HG03558 (cell line): ENCODE measurements around the gene SH3PXD2B.
"Not testable (repeated sequence)": the region's sequence is repeated elsewhere in the genome, so short reads cannot be mapped to it uniquely, and the experiment has no call there.

ENCODE experiments used
- ATAC-seq: cut with Tn5 transposase; IDR thresholded peaks from one replicate; pipeline ENCODE4 v1.9.1; 2021; ENCODE audit warnings: moderate number of reproducible peaks; ENCODE audit not compliant: unreplicated experiment; ENCODE audit errors: extremely low read depth

Gene SH3PXD2B

DNA sequence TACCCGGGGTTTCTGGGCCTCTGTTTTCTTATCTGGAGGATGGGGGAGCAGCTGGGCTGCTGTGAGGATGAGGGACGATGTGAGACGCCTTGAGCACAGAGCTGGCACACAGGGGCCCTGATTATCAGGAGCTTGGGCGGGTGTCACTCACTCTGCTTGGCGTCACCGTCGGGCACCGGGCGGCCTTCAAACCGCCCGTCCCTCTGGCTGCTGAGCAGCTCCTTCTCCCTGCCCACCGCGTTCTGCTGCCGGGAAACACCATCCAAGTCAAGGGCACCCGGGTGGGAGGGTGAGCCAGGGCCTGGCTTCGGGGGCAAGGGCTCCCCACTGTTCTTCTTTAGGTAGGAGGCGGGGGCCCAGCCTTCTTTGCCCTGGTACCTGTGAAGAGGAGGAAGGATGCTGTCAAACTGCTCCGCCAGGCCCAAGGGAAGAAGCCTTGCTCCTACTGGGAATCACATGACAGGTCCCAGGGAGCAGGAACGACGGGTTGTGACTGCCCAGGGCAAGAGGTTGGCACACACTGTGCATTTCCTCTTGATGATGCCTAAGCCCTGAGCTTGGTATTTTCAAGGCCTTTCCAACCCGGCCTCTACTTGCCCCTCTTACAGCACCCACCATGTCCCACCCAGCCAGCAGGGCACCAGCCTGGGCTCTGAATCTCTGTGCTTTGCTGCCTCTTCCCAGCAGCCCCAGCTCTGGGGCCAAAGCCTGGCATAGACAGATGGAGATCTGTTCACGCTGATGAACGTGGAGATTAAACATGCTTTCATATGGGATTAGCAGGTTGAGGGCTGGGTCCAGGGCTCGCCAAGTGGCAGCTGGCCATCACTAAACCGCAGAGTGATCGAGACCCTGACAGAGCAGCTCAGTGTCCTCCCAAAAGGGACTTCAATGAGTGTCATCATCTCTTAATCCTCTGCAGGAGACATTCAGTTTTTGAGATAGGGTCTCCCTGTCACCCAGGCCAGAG is 103.8 kb downstream of the SH3PXD2B start:
- no peak for ATAC-seq

GRCh38 chr5:172348733-172349132 is 105.6 kb downstream of the SH3PXD2B start:
- ATAC-seq = not testable (repeated sequence)

GRCh38 chr5:172348084-172348483 is 106.2 kb downstream of the SH3PXD2B start:
- ATAC-seq = no peak

DNA sequence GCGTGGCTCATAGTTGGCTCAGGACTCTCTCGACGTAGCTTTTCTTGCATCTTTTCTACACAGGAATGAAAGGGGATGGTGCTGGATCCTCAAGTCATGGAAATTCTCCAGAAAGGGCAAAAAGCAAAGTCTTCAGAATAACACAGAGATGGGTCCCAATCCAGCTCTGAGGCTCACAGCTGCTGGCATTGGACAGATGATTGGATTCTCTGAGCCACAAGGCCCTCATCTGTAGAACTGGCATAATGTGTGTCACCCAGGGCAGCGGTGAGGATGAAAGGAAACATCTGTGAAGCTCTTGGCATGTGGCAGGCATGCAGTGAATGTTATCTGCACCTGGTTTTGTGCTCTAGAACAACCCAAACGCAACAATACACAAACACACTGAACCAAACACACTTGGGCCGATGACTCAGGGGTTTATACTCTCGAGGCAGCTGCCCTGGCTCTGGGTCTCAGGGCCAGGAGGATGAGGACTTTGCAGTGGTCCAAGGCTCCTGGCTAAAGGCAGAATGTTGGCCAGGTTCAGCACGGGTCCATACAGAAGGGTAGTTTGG is 106.8 kb downstream of the SH3PXD2B start:
- ATAC-seq = no peak

- ATAC-seq = no peak
Measured at GRCh38 chr5:172345881-172346280, 108.4 kb downstream of the SH3PXD2B start.

DNA sequence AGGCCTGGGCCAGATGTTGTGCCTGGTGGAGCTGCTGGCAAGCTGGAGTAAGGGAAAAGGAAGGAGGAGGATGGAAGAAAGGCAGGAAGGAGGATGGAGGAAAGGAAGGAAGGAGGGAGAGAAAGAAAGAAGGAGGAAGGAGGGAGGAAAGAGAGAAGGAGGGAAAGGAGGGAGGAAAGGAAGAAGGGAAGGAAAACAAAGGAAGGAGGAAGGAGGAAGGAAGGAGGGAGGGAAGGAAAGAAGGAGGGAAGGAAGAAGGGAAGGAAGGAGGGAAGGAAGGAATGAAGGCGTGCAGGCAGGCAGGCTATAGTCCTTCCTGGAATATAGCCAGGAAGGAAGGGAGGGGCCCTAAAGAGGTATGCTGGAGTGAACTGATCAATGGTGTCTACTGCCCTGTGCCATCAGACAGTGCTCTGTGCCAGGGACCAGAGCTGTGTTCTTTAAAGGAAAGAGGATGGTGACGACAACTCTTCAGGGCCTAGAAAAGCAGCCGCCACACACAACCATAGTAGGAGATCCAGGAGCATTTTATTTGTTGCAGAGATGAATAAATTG is 109.4 kb downstream of the SH3PXD2B start:
- ATAC-seq = no peak

DNA sequence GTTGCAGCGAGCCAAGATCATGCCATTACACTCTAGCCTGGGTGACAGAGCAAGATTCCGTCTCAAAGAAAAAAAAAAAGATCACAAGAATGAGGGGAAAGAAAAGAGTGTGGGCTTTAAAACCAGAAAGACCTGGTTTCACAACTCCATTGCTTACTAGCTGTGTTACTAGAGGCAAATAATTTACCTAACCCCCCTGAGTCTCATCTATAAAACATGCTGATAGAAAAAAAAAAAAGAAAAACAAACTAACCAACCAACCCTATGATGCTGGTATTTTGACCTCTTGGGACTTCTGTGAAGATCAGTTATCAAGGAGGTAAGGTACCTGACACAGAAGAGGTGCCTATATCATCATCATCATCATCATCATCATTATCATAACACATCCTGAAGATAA is 110.6 kb downstream of the SH3PXD2B start:
- no peak for ATAC-seq

GRCh38 chr5:172342918-172343317 is 111.4 kb downstream of the SH3PXD2B start:
- ATAC-seq = no peak

GRCh38 chr5:172339264-172340180 is 114.8 kb downstream of the SH3PXD2B start:
- ATAC-seq = no peak

- ATAC-seq = no peak
Measured at GRCh38 chr5:172336676-172337285, 117.5 kb downstream of the SH3PXD2B start.

- ATAC-seq = no peak
Measured at GRCh38 chr5:172336264-172336663, 118.1 kb downstream of the SH3PXD2B start.

- ATAC-seq = no peak
Measured at GRCh38 chr5:172335721-172336120, 118.6 kb downstream of the SH3PXD2B start.

DNA sequence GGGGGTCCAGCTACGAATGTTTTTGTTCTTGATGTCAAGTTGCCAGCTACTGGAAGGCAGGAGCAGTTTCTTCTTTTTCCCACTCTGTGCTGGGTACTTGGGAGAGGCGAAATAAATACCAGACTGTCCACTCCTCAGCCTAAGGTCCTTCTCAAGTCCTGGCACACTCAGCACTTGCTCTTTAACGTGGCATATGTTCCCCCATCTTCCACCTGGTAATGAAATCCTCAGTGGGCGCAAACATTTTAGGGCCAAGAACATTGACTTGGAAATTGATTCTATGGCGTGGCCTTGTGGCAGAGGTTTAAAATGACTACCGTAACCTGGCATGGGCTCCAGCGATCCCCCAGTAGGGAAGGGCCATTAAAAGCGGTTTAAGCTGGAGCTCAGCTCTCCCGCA is 119.7 kb downstream of the SH3PXD2B start:
- ATAC-seq = no peak

GRCh38 chr5:172334196-172334595 is 120.1 kb downstream of the SH3PXD2B start:
- no peak for ATAC-seq

- not testable (repeated sequence) for ATAC-seq
Measured at GRCh38 chr5:172326901-172327300, 127.4 kb downstream of the SH3PXD2B start.

DNA sequence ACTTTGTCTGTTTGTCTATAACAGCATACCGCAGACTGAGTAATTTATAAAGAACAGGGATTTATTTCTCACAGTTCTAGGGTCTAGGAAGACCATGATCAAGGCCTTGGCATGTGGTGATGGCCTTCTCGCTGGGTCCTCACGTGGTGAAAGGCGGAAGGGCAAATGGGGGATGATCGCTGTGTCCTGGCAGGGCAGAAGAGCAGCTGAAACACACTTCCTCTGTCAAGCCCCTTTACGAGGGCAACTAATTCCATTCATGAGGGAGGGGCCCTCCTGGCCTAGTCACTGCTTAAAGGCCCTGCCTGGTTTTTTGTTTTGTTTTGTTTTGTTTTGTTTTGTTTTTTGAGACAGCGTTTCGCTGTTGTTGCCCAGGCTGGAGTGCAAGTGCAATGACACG is 128.9 kb downstream of the SH3PXD2B start:
- ATAC-seq = no peak

- ATAC-seq = no peak
Measured at GRCh38 chr5:172322028-172322965, 132.0 kb downstream of the SH3PXD2B start.

GRCh38 chr5:172321593-172321992 is 132.7 kb downstream of the SH3PXD2B start:
- ATAC-seq = no peak
